T-helper 2 cell treated with Interferon-gamma antibody and Interleukin-4, amounts not matched to agents 5 μg/mL and 100 μg/mL, for 36 hours (primary cell): ENCODE measurements around the gene ELFN1.

Source experiments
- DNase-seq: peaks from one replicate; pipeline ENCODE4 v3.0.0; 2021; ENCODE audit warnings: low spot score
- H3K27ac Mint-ChIP-seq: one replicate; pipeline ENCODE4 v1.8.0; 2021; ENCODE audit warnings: mild to moderate bottlenecking, mixed read lengths
- H3K27me3 Mint-ChIP-seq: one replicate; pipeline ENCODE4 v1.8.0; 2021; ENCODE audit warnings: low read depth, mixed read lengths
- H3K36me3 Mint-ChIP-seq: one replicate; pipeline ENCODE4 v1.8.0; 2021; ENCODE audit warnings: low read depth, mixed read lengths
- H3K4me1 Mint-ChIP-seq: one replicate; pipeline ENCODE4 v1.8.0; 2021; ENCODE audit warnings: low read depth, mixed read lengths
- H3K4me3 Mint-ChIP-seq: one replicate; pipeline ENCODE4 v1.8.0; 2022; ENCODE audit warnings: mild to moderate bottlenecking, moderate library complexity, mixed read lengths
- H3K9me3 Mint-ChIP-seq: one replicate; pipeline ENCODE4 v1.8.0; 2021; ENCODE audit warnings: mixed read lengths

ELFN1 gene

DNA sequence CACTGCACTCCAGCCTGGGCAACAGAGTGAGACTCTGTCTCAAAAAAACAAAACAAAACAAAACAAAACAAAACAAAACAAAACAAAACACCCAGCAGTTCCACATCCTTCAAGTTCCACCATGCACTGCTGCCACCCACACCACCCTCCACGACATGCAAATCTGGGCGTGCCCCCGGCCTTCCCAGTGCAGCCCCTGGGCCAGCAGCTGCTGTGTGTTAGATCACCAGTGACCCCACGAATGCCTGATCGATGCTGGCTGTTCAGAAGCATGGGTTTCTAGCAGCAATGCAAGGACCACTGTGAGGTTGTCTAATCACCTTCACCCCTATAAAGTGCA is 36.3 kb downstream of the ELFN1 start:
- H3K4me3 Mint-ChIP-seq: no peak overlapping the region
- peaks cover 20% of the 10 kb centered on the region for H3K9me3 Mint-ChIP-seq
- no peaks in the 10 kb centered on the region for H3K4me1 Mint-ChIP-seq
- no peaks in the 10 kb centered on the region for H3K36me3 Mint-ChIP-seq
- H3K27ac Mint-ChIP-seq: no peak overlapping the region
- DNase-seq: no peak
- H3K27me3 Mint-ChIP-seq: no peaks in the 10 kb centered on the region

DNA sequence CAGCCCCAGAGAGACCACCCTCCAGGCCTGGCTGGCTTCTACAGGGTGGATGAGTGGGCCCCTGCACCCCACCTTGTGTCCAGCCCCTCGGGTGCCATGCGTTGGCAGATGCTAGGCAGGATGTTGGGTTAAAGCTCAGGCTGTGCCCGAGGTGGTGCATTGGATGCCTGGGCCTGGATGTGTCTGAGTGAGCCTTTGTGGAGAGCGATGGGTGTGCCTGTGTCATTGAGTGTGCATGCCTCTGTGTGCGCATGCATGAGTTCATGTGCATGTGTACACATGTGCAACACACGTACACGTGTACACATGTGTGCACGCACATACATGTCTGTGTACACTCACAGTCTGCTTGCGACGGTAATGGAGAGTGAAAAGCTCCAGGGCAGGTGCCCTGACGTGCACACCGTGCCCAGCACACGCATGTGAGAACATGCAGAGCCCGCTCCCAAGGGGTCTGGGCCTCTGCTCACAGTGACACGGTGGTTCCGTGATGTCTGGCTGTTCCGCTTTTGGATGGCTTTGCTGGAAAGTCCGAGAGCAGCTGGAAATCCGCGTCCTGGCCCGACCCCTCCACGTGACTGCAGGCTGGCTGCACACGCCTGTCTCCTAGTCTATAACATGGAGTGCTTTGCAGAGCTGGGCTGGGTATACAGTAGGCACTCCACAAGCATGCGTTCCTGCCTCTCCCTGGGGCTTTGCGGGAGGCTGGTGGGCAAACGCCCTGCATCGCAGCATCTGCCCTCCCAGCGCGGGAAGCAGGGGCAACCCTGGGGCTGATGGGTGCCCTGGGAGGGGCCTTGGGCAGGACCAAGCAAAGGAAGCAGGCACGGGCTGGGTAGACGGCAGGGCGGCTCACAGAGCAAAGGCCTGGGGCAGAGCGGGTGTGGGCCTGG is 36.9 kb downstream of the ELFN1 start:
- no peak for DNase-seq
- H3K36me3 Mint-ChIP-seq: no peaks in the 10 kb centered on the region
- H3K4me1 Mint-ChIP-seq: no peaks in the 10 kb centered on the region
- no peaks in the 10 kb centered on the region for H3K27me3 Mint-ChIP-seq
- no peak overlapping the region for H3K27ac Mint-ChIP-seq
- H3K4me3 Mint-ChIP-seq: no peak overlapping the region
- H3K9me3 Mint-ChIP-seq: peaks cover 20% of the 10 kb centered on the region

DNA sequence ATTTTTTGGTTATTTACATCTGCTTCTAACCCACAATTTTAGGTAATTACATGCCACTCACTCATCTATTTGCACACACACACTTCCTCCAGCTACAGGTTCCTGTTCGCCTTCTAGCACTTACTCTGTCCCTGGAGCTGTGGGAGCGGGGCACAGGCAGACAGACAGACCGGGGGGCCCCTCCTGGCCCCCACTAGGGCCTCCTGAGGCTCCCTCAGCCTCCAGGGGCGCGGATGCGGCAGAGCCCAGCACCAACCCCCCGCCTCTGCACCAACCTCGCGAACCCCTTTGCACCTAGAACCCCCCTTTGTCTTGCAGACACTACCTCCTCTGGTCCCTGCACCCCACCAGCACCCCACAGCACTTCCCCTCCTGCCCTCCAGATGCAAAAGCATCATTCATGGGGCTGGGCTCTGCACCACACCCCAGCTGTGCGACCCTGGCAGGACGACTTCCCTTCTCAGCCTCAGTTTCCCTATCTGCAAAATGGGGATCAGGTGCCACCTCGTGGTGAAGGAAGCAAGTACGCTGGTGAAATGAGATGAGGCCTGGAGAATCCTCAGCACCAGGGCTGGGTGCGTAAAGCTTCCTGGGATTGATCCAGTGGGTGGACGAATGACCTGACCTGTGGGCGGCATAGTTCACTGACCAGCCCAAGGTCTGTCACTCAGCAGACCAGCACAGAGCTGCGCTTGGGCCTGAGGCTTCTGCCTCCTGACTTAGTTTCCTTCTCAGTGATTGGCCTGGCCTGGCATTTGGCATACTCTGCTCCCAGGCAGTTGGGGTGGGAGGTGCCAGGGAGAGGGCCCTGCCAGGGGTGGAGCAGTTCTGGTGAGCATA is 37.9 kb downstream of the ELFN1 start:
- Mint-ChIP-seq H3K9me3 (peaks cover 12% of the 10 kb centered on the region), H3K36me3 (no peaks in the 10 kb centered on the region), H3K27me3 (no peaks in the 10 kb centered on the region), H3K4me1 (no peaks in the 10 kb centered on the region), H3K27ac (no peak overlapping the region), H3K4me3 (no peak overlapping the region)
- DNase-seq: no peak

DNA sequence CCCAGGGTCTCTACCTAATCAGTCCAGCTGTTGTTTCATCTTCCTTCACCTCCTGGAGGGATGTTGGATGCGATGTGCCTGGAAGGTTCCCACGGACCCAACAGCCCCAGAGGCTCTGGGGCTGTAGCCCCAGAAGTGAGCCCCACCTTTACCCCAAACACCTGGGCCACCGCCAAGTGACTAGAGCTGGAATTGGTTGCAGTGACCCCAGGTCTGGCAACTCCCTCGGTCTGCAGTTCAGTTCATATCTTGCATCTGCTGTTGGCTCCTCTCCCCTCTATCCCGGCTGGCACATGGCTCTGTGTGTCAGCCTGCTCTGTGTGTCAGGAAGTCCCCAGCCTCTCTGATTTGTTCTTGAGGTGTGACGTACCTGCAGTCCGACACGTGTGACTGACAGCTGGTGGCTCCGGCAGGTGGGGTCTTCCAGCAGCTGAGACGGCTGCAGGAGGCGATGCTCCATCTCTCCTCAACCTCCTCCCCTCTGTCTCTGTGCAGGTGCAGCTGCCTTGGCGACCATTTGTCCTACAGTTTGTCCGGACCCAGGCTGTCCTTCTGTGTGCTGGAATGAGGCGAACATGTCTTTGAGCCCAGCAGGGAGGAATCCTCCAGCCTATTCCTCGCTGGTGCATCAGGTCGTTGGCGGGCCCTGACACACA is 38.6 kb downstream of the ELFN1 start:
- Mint-ChIP-seq H3K36me3 (no peaks in the 10 kb centered on the region), H3K27ac (no peak overlapping the region), H3K4me1 (no peaks in the 10 kb centered on the region), H3K9me3 (peaks cover 6% of the 10 kb centered on the region), H3K27me3 (no peaks in the 10 kb centered on the region), H3K4me3 (no peak overlapping the region)
- no peak for DNase-seq

DNA sequence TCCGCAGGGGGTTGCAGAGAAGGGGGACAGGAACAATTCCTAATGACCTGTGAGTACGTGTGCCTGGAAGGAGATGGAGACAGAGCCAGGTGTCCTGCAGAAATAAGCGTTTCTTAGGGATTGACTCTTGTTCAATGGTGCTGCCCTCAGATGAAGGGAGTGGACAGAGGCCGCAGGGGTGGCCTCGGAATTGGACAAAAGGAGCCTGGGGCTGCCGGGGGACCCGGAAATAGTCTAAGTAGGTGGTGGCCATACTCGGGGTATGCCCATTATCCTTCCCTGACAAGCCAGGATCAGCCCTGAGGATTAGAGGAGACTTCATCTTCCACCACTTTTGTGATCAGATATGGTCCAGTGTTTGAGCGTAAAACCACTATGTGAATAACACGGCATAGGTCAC is 39.2 kb downstream of the ELFN1 start:
- H3K27me3 Mint-ChIP-seq: no peaks in the 10 kb centered on the region
- H3K4me3 Mint-ChIP-seq: no peak overlapping the region
- H3K9me3 Mint-ChIP-seq: peaks cover 6% of the 10 kb centered on the region
- no peaks in the 10 kb centered on the region for H3K36me3 Mint-ChIP-seq
- H3K4me1 Mint-ChIP-seq: no peaks in the 10 kb centered on the region
- no peak overlapping the region for H3K27ac Mint-ChIP-seq
- no peak for DNase-seq

DNA sequence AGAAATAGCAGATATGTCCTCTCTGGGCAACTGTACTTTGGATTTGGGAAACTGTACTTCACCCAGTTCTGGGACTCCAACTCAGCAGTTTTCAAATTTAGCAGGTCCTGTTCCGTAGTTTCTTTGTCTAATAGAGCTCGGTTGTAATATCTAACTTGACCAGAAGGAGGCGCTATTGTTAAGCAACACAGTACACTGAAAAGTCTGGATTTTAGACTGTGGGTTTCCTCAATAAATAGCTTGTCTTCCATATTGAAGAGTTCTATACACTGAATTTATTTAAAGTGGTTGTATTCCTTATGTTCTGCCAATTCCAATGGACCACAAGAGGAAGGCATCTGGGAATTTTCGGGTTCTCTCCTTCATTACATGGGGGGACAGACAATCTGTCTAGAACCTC is 39.8 kb downstream of the ELFN1 start:
- DNase-seq: no peak
- Mint-ChIP-seq H3K36me3 (no peaks in the 10 kb centered on the region), H3K27me3 (no peaks in the 10 kb centered on the region), H3K4me1 (no peaks in the 10 kb centered on the region), H3K4me3 (no peak overlapping the region), H3K9me3 (peaks cover 6% of the 10 kb centered on the region), H3K27ac (no peak overlapping the region)

DNA sequence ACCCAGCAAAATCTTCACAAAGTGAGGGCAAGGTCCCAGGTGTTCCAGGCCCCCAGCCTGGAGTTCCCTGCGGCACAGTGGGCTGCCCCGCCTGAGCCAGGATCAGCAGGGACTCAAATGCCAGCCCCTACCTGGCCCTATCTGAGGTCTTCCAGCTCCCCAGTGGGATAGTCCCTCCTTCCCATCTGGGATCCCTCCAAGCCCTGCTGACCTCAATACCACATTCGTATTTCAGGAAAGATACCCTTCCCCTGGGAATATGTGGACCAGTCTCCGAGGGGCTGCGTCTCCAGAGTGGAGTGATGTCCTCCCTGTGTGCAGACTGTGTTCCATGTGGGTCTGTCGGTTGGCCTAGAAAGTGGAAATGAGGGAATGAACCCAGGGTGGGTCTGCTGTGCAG is 40.9 kb downstream of the ELFN1 start:
- DNase-seq: no peak
- no peak overlapping the region for H3K4me3 Mint-ChIP-seq
- no peaks in the 10 kb centered on the region for H3K4me1 Mint-ChIP-seq
- no peaks in the 10 kb centered on the region for H3K27me3 Mint-ChIP-seq
- H3K27ac Mint-ChIP-seq: no peak overlapping the region
- H3K9me3 Mint-ChIP-seq: peaks cover 6% of the 10 kb centered on the region
- H3K36me3 Mint-ChIP-seq: no peaks in the 10 kb centered on the region

DNA sequence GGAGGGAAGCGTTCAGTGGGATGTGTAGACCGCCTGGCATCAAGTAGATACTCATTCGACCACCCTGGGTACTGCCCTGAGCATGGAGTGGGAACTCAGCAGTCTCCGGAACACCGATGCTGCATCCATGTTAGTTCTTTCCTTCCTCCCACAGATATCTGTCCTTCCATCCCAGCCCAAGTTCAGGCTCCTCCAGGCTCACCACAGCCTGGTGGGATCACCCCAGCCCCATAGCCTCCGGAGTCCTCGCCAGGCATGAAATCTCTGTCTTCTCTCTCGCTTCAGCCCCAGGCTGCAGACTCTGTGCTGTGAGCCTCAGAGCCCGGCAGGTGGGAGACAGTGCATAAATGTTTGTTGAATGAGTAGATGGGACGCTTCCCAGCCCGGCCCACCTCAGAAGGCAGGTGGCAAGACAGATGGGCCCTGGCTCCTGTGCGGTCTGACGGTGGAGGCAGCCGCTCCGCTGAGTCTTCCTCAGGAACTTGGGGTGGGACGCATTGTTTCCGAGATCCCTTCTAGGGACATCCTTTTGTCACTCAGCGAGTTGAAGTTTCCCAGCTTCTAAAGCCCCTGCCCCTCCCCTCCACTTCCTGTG is 42.9 kb downstream of the ELFN1 start:
- no peak for DNase-seq
- H3K4me3 Mint-ChIP-seq: no peak overlapping the region
- H3K4me1 Mint-ChIP-seq: peaks cover 6% of the 10 kb centered on the region
- no peak overlapping the region for H3K27ac Mint-ChIP-seq
- peaks cover 7% of the 10 kb centered on the region for H3K9me3 Mint-ChIP-seq
- no peaks in the 10 kb centered on the region for H3K36me3 Mint-ChIP-seq
- no peaks in the 10 kb centered on the region for H3K27me3 Mint-ChIP-seq

DNA sequence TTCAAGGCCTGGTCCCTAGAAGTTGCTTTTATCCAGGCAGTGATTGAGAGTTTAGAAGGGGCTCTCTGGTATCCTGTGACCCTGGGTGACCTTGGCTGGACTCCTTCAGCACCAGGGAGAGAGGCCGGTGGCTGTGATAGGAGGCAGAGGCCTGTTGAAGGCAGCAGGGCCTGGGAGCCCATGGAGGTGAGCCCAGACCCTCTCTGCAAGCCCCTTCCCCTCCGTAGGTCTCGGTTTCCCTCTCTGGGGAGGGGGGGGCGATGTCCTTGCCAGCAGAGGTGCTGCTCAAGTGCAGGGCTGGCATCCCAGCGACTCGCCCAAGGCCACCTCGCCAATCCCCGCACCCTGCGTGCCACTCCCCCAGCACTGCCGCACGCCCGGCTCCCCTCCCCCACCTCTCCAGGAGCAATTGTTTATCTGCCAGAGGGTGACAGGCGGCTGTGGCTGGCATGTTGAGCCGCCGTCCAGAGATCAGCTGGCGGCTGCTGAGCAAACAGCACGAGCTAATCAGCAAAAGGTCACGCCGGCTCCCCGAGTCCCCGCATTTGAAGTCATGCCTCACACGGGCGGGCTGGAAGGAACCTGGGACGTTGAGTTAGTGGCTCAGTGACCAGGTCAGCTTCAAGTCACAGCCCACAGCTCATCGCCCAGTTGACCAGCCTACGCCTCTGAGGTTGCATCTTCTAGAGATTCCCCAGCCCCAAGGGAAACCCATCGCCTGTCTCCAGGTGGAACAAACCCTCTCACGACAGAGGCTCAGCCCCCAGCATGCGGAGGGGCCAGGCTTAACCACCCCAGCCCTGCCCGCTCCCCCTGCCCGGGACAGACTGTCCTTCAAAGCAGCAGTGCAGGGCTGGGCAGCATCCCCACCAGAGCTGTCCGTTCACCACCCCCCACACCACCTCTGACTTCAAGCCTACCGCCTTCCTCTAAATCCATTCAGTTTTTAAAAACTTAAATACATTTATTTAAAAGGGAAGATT is 43.7 kb downstream of the ELFN1 start:
- no peaks in the 10 kb centered on the region for H3K27me3 Mint-ChIP-seq
- no peak for DNase-seq

DNA sequence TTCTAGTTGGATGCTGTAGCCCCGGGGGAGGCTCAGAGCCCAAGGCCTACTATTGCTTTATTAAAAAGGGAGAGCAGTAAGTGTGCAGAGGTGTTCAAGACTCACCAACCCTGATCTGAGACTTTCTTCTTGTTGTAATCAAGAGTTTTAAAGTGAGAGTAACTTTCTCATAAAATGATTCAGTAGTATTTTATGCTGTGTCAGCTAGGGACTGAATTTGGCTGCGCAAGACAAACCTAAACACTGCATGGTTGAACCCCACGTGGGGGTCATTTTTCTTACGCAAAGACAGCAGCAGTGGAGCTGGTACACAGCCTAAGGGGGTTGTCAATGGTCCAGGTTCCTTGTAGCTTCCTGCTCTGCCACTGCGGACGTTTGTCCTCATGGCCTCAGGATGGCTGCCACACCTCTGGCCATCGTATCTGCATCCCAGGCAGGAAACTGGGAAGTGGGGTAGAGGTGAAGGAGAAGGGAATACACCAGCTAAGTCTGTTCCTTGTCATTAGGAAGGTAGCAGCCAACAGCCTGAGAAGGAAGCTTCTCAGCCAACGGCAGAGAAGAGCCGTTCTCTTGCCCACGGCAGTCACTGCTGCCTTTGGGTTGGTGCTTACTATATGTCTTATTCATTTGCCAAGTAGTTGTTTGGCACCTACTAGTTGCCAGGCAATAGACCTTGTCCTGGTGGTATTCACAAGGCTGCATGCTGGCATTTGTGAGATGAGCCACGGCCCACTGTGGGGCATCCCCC is 44.7 kb downstream of the ELFN1 start:
- Mint-ChIP-seq H3K9me3 (peaks cover 7% of the 10 kb centered on the region), H3K36me3 (no peaks in the 10 kb centered on the region), H3K27me3 (no peaks in the 10 kb centered on the region), H3K4me1 (peaks cover 6% of the 10 kb centered on the region), H3K4me3 (no peak overlapping the region), H3K27ac (no peak overlapping the region)
- DNase-seq: no peak

More for the DNA sequence above, 43.7 kb downstream of the ELFN1 start:
- no peaks in the 10 kb centered on the region for H3K36me3 Mint-ChIP-seq
- no peak overlapping the region for H3K4me3 Mint-ChIP-seq
- H3K9me3 Mint-ChIP-seq: peaks cover 9% of the 10 kb centered on the region
- no peak overlapping the region for H3K27ac Mint-ChIP-seq
- H3K4me1 Mint-ChIP-seq: peaks cover 6% of the 10 kb centered on the region

DNA sequence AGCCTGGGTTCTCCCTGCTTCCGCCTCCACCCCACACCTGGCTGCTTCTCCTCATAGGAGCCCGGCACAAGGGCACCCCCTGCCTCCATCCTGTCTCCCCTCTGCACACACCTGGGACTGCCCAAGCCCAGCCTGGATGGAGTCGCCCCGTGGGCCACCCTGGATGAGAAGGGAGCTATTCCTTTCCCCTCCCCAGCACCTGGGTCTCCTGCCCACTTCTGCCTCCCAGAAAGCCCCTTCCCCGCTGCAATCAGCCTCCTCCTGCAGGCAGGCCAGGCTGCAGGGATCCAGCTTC is 45.2 kb downstream of the ELFN1 start:
- Mint-ChIP-seq H3K4me1 (peaks cover 6% of the 10 kb centered on the region), H3K9me3 (peaks cover 4% of the 10 kb centered on the region), H3K36me3 (no peaks in the 10 kb centered on the region), H3K4me3 (no peak overlapping the region), H3K27ac (no peak overlapping the region), H3K27me3 (no peaks in the 10 kb centered on the region)
- no peak for DNase-seq

DNA sequence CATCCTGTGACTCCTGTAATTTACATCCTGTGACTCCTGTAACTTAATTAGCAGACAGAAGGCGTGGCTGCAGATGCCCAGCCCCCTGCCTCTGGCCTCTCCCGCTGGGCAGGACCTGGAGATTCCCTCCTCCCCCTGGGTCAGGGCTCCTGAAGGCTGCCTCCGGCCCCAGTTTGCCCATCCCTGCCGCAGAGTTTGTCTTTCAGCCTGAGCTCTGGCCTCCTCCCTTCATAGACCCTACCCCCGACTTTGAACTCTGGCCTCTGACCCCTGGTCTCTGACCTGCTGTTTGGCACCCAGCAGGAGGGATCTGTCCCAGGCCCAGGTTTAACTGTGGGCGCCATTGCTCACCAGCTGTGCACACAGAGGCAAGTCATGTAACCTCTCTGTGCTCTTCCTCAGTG is 45.6 kb downstream of the ELFN1 start:
- H3K4me3 Mint-ChIP-seq: no peak overlapping the region
- peaks cover 4% of the 10 kb centered on the region for H3K9me3 Mint-ChIP-seq
- peaks cover 6% of the 10 kb centered on the region for H3K4me1 Mint-ChIP-seq
- no peaks in the 10 kb centered on the region for H3K27me3 Mint-ChIP-seq
- no peaks in the 10 kb centered on the region for H3K36me3 Mint-ChIP-seq
- H3K27ac Mint-ChIP-seq: no peak overlapping the region
- no peak for DNase-seq
